ENCODE data around the gene UHRF2. TPM values are rescaled to one million over a fixed set of nuclear protein-coding genes. Genes with fewer than 3 reads are reported as not detected.

The UHRF2 gene
- polyA plus RNA-seq, 3 donors: 1.6 to 36.4 (median 7.7) TPM

- H3K4me3 ChIP-seq (replicated peaks in 1 of 3; ENCODE audit: low read depth in 2 of 3, low read length in 3 of 3): no peak overlapping the region
- H3K36me3 ChIP-seq (replicated peaks in 1 of 2; ENCODE audit: control insufficient read depth in 1 of 2, insufficient read depth in 2 of 2, low read length in 2 of 2): no peaks in the 10 kb centered on the region
- H3K27ac Mint-ChIP-seq: no peak overlapping the region
- no peaks in the 10 kb centered on the region for H3K79me2 ChIP-seq (ENCODE audit: insufficient read depth, low read length)
- H3K4me1 Mint-ChIP-seq: no peaks in the 10 kb centered on the region
- H3K27me3 ChIP-seq (ENCODE audit: control insufficient read depth in 2 of 2, insufficient read depth in 2 of 2, low read length in 2 of 2): no peaks in the 10 kb centered on the region
- no peak overlapping the region for H3K4me2 ChIP-seq (replicated peaks; ENCODE audit: extremely low read depth, low read length, poor library complexity, severe bottlenecking)
- no peak overlapping the region for H3K27ac ChIP-seq (ENCODE audit: low read depth in 1 of 2, low read length in 2 of 2)
- H2AFZ ChIP-seq (ENCODE audit: insufficient read depth, low read depth, low read length, poor library complexity, severe bottlenecking): no peak overlapping the region
- H3K9me3 Mint-ChIP-seq: peaks cover 0 to 2% (median 0%) of the 10 kb centered on the region in 7 donors
- DNase-seq: no peak
- no peak overlapping the region for H3K9ac ChIP-seq (ENCODE audit: insufficient read depth, low read length, poor library complexity, severe bottlenecking)
- H3K4me1 ChIP-seq (ENCODE audit: control insufficient read depth in 1 of 2, insufficient read depth in 2 of 2, low read length in 2 of 2): no peaks in the 10 kb centered on the region
- H3K36me3 Mint-ChIP-seq: no peaks in the 10 kb centered on the region
- intact Hi-C loops (cut with micrococcal nuclease): no loop called here
- H4K20me1 ChIP-seq (ENCODE audit: insufficient read depth, low read length): no peaks in the 10 kb centered on the region
- no peaks in the 10 kb centered on the region for H3K9me3 ChIP-seq (replicated peaks in 1 of 2; ENCODE audit: control insufficient read depth in 1 of 2, insufficient read depth in 1 of 2, low read length in 2 of 2)
- TF ChIP-seq CTCF (IDR thresholded peaks at IDR 0.05): no peak
- WGBS (ENCODE audit: insufficient coverage): 100% methylated on average over 1 of the region's 1 CpG
- no peak overlapping the region for H3K4me3 Mint-ChIP-seq
- H3K27me3 Mint-ChIP-seq (ENCODE audit: low read depth in 3 of 3): peaks cover 0 to 5% (median 2%) of the 10 kb centered on the region in 3 donors
Observed at GRCh38 chr9:6553866-6554265, 140.9 kb downstream of the UHRF2 start.

Small RNAs within 50 kb of the gene (small RNA-seq; reads per million reads assigned to genes)
- not detected for gene RN7SL25P (ENCODE audit: insufficient read length, low read depth)

Other genes with a start within 250 kb of the UHRF2 start
- not detected for gene IL33, start 197.4 kb upstream of the UHRF2 start, polyA plus RNA-seq
- not detected for gene TPD52L3, start 84.8 kb upstream of the UHRF2 start, polyA plus RNA-seq
- gene GLDC, start 232.5 kb downstream of the UHRF2 start, polyA plus RNA-seq: not detected